ENCODE results near the gene FAM3C.

GRCh38 chr7:121331048-121331447 lies 65.1 kb downstream of the FAM3C start:
- no peak for TF ChIP-seq CTCF (conservative IDR thresholded peaks at IDR 0.05; ENCODE audit: low read depth, low read length)
- TF ChIP-seq EZH2phosphoT487 (IDR thresholded peaks at IDR 0.05; ENCODE audit: borderline replicate concordance, low read length): no peak
- no peak for TF ChIP-seq EZH2 (IDR thresholded peaks at IDR 0.05; ENCODE audit: low read length, unreplicated experiment)
